OCI-LY3 (cell line): ENCODE results near the gene RNF225.

Source experiments
- EZH2phosphoT487 ChIP-seq: fragments of 200-600 bp; shearing (Covaris generic); IDR thresholded peaks from 2 replicates; pipeline ENCODE4 v1.6.1; 2018; ENCODE audit warnings: antibody characterized with exemption, mixed run types, low read depth
- TF ChIP-seq, protein P1 (sequence below): fragments of 200-600, 300-600 bp; sonication (generic); IDR thresholded peaks from 2 replicates; pipeline ENCODE4 v1.5.1; 2014; ENCODE audit warnings: antibody characterized with exemption, low read length, low read depth

GRCh38 chr19:58392945-58393724 lies 2.3 kb upstream of the RNF225 start:
- TF ChIP-seq, protein P1, sequence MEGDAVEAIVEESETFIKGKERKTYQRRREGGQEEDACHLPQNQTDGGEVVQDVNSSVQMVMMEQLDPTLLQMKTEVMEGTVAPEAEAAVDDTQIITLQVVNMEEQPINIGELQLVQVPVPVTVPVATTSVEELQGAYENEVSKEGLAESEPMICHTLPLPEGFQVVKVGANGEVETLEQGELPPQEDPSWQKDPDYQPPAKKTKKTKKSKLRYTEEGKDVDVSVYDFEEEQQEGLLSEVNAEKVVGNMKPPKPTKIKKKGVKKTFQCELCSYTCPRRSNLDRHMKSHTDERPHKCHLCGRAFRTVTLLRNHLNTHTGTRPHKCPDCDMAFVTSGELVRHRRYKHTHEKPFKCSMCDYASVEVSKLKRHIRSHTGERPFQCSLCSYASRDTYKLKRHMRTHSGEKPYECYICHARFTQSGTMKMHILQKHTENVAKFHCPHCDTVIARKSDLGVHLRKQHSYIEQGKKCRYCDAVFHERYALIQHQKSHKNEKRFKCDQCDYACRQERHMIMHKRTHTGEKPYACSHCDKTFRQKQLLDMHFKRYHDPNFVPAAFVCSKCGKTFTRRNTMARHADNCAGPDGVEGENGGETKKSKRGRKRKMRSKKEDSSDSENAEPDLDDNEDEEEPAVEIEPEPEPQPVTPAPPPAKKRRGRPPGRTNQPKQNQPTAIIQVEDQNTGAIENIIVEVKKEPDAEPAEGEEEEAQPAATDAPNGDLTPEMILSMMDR = no peak
- no peak for TF ChIP-seq EZH2phosphoT487
